Nephron progenitor cell (in vitro differentiated cells): Measurements from ENCODE around the gene SYPL1.

Experiments used
- DNase-seq: peaks from one replicate; pipeline ENCODE4 v3.0.0; 2021
- H3K27ac Mint-ChIP-seq: 2 replicates; pipeline ENCODE4 v1.8.0; 2021; ENCODE audit warnings: mild to moderate bottlenecking, moderate library complexity, mixed read lengths
- H3K27me3 Mint-ChIP-seq: 2 replicates; pipeline ENCODE4 v1.8.0; 2021; ENCODE audit warnings: mild to moderate bottlenecking, low read depth, mixed read lengths; ENCODE audit not compliant: poor library complexity
- H3K36me3 Mint-ChIP-seq: 2 replicates; pipeline ENCODE4 v1.8.0; 2021; ENCODE audit warnings: low read depth, mixed read lengths
- H3K4me1 Mint-ChIP-seq: 2 replicates; pipeline ENCODE4 v1.8.0; 2021; ENCODE audit warnings: mixed read lengths
- H3K4me3 Mint-ChIP-seq: 2 replicates; pipeline ENCODE4 v1.8.0; 2021; ENCODE audit warnings: mild to moderate bottlenecking, moderate library complexity, mixed read lengths
- H3K9me3 Mint-ChIP-seq: 2 replicates; pipeline ENCODE4 v1.8.0; 2021; ENCODE audit warnings: mild to moderate bottlenecking, moderate library complexity, mixed read lengths
- CTCF ChIP-seq: fragments of 200-600 bp; sonication (generic); IDR thresholded peaks from 2 replicates; pipeline ENCODE4 v1.5.0; 2021; ENCODE audit warnings: antibody characterized with exemption

SYPL1 gene

GRCh38 chr7:106065575-106066500 lies 46.3 kb downstream of the SYPL1 start:
- no peaks in the 10 kb centered on the region for H3K27me3 Mint-ChIP-seq
- H3K36me3 Mint-ChIP-seq: peaks cover 7% of the 10 kb centered on the region
- peak overlapping the region; percentile 11 for H3K4me3 Mint-ChIP-seq
- H3K9me3 Mint-ChIP-seq: peaks cover 10% of the 10 kb centered on the region
- H3K27ac Mint-ChIP-seq: peak overlapping the region; percentile 98
- TF ChIP-seq CTCF: no peak
- DNase-seq: no peak
- H3K4me1 Mint-ChIP-seq: peaks cover 89% of the 10 kb centered on the region

GRCh38 chr7:106064771-106065574 lies 47.1 kb downstream of the SYPL1 start:
- H3K27ac Mint-ChIP-seq: peak overlapping the region; percentile 98
- peaks cover 80% of the 10 kb centered on the region for H3K4me1 Mint-ChIP-seq
- H3K27me3 Mint-ChIP-seq: no peaks in the 10 kb centered on the region
- DNase-seq: peak; percentile 66
- no peak for TF ChIP-seq CTCF
- H3K9me3 Mint-ChIP-seq: peaks cover 11% of the 10 kb centered on the region
- peaks cover 7% of the 10 kb centered on the region for H3K36me3 Mint-ChIP-seq
- H3K4me3 Mint-ChIP-seq: no peak overlapping the region

- Mint-ChIP-seq H3K27ac (peak overlapping the region; percentile 98), H3K27me3 (no peaks in the 10 kb centered on the region), H3K4me3 (peak overlapping the region; percentile 29), H3K4me1 (peaks cover 76% of the 10 kb centered on the region), H3K36me3 (peaks cover 7% of the 10 kb centered on the region), H3K9me3 (peaks cover 13% of the 10 kb centered on the region)
- no peak for TF ChIP-seq CTCF
- DNase-seq: no peak
Measured at GRCh38 chr7:106064316-106064715, 47.8 kb downstream of the SYPL1 start.

- TF ChIP-seq CTCF: no peak
- no peak overlapping the region for H3K4me3 Mint-ChIP-seq
- peaks cover 7% of the 10 kb centered on the region for H3K36me3 Mint-ChIP-seq
- peaks cover 14% of the 10 kb centered on the region for H3K9me3 Mint-ChIP-seq
- H3K4me1 Mint-ChIP-seq: peaks cover 76% of the 10 kb centered on the region
- H3K27me3 Mint-ChIP-seq: no peaks in the 10 kb centered on the region
- DNase-seq: no peak
- peak overlapping the region; percentile 98 for H3K27ac Mint-ChIP-seq
Measured at GRCh38 chr7:106063692-106064091, 48.4 kb downstream of the SYPL1 start.

GRCh38 chr7:106063024-106063423 lies 49.1 kb downstream of the SYPL1 start:
- no peak for TF ChIP-seq CTCF
- peaks cover 76% of the 10 kb centered on the region for H3K4me1 Mint-ChIP-seq
- peaks cover 14% of the 10 kb centered on the region for H3K9me3 Mint-ChIP-seq
- H3K27ac Mint-ChIP-seq: peak overlapping the region; percentile 78
- no peaks in the 10 kb centered on the region for H3K27me3 Mint-ChIP-seq
- no peak for DNase-seq
- peaks cover 7% of the 10 kb centered on the region for H3K36me3 Mint-ChIP-seq
- H3K4me3 Mint-ChIP-seq: peak overlapping the region; percentile 37
